WTC11 (cell line): Measurements from ENCODE around the gene ITGA8. TPM values are rescaled to one million over a fixed set of nuclear protein-coding genes. Genes with fewer than 3 reads are reported as not detected.

Experiments used
- ATAC-seq: fragments of 200-7000 bp; cut with Tn5 transposase; 2 replicates; pipeline ENCODE4 v1.10.0; 2021; ENCODE audit warnings: mild to moderate bottlenecking, moderate library complexity
- CTCF ChIA-PET: fragments of 300-600 bp; sonication (Branson Sonifier 250); formaldehyde crosslinking; loops from one replicate; lab custom pipeline; 2021; ENCODE audit warnings: antibody characterized with exemption; lab: Charles Lee
- POLR2A ChIA-PET: fragments of 350-600 bp; sonication (Branson Sonifier 250); formaldehyde crosslinking; loops from one replicate; lab custom pipeline; 2021; ENCODE audit warnings: antibody characterized with exemption; lab: Charles Lee
- DNase-seq: peaks from one replicate; pipeline ENCODE4 v3.0.0; 2021; ENCODE audit warnings: low spot score
- H3K27ac Mint-ChIP-seq: 2 replicates; pipeline ENCODE4 v1.8.0; 2021; ENCODE audit warnings: mixed read lengths
- H3K27me3 Mint-ChIP-seq: 2 replicates; pipeline ENCODE4 v1.8.0; 2021; ENCODE audit warnings: low read depth, mild to moderate bottlenecking, moderate library complexity, mixed read lengths
- H3K36me3 Mint-ChIP-seq: 2 replicates; pipeline ENCODE4 v1.8.0; 2021; ENCODE audit warnings: mixed read lengths
- H3K4me1 Mint-ChIP-seq: 2 replicates; pipeline ENCODE4 v1.8.0; 2022; ENCODE audit warnings: mixed read lengths
- H3K4me3 Mint-ChIP-seq: 2 replicates; pipeline ENCODE4 v1.8.0; 2021; ENCODE audit warnings: mild to moderate bottlenecking, moderate library complexity, mixed read lengths
- H3K9me3 Mint-ChIP-seq: 2 replicates; pipeline ENCODE4 v1.8.0; 2021; ENCODE audit warnings: mixed read lengths
- ESRRA ChIP-seq: sonication (generic); formaldehyde crosslinking; IDR thresholded peaks from 2 replicates; pipeline ENCODE4 v1.8.1; 2022; ENCODE audit warnings: mild to moderate bottlenecking, missing genetic modification reagents, borderline replicate concordance
- FOXJ3 ChIP-seq: sonication (generic); formaldehyde crosslinking; IDR thresholded peaks from 2 replicates; pipeline ENCODE4 v1.9.0; 2021; ENCODE audit warnings: missing genetic modification reagents, mild to moderate bottlenecking, borderline replicate concordance
- GTF2I ChIP-seq: fragments of 250-450 bp; sonication (Bioruptor Pico); conservative IDR thresholded peaks from 2 replicates; pipeline ENCODE4 v1.4.0; 2021; ENCODE audit warnings: mild to moderate bottlenecking
- NFATC4 ChIP-seq: fragments of 250-450 bp; sonication (Bioruptor Pico); IDR thresholded peaks from 2 replicates; pipeline ENCODE4 v1.9.0; 2021; ENCODE audit warnings: mild to moderate bottlenecking
- NFE2L1 ChIP-seq: sonication (generic); formaldehyde crosslinking; IDR thresholded peaks from 2 replicates; pipeline ENCODE4 v1.8.1; 2023; ENCODE audit warnings: missing genetic modification reagents
- NR3C1 ChIP-seq: sonication (generic); formaldehyde crosslinking; conservative IDR thresholded peaks from 2 replicates; pipeline ENCODE4 v1.8.1; 2023; ENCODE audit warnings: low read depth, mild to moderate bottlenecking, missing genetic modification reagents
- OVOL2 ChIP-seq: fragments of 250-450 bp; sonication (Bioruptor Pico); IDR thresholded peaks from 2 replicates; pipeline ENCODE4 v1.9.0; 2021; ENCODE audit warnings: mild to moderate bottlenecking, borderline replicate concordance
- RELA ChIP-seq: sonication (generic); formaldehyde crosslinking; IDR thresholded peaks from 2 replicates; pipeline ENCODE4 v1.8.1; 2022; ENCODE audit warnings: missing genetic modification reagents, mild to moderate bottlenecking, borderline replicate concordance
- ZBTB43 ChIP-seq: sonication (generic); formaldehyde crosslinking; IDR thresholded peaks from 2 replicates; pipeline ENCODE4 v1.8.1; 2023; ENCODE audit warnings: mild to moderate bottlenecking, missing genetic modification reagents
- ZNF138 ChIP-seq: sonication (generic); formaldehyde crosslinking; conservative IDR thresholded peaks from 2 replicates; pipeline ENCODE4 v1.8.1; 2022; ENCODE audit warnings: mild to moderate bottlenecking, moderate library complexity, missing genetic modification reagents
- ZNF219 ChIP-seq: sonication (generic); formaldehyde crosslinking; IDR thresholded peaks from 2 replicates; pipeline ENCODE4 v1.8.0; 2023; ENCODE audit warnings: missing genetic modification reagents, mild to moderate bottlenecking, borderline replicate concordance
- ZNF232 ChIP-seq: sonication (generic); formaldehyde crosslinking; IDR thresholded peaks from 2 replicates; pipeline ENCODE4 v1.8.0; 2022; ENCODE audit warnings: mild to moderate bottlenecking, missing genetic modification reagents
- total RNA-seq: library from RNA; stranded (reverse); gene quantifications from 3 replicates; pipeline ENCODE4 v1.2.3, GENCODE V29; 2021
- TF ChIP-seq, protein P1 (sequence below): sonication (generic); formaldehyde crosslinking; IDR thresholded peaks from 2 replicates; pipeline ENCODE4 v1.8.0; 2023; ENCODE audit warnings: missing genetic modification reagents, mild to moderate bottlenecking, borderline replicate concordance
- TF ChIP-seq, protein P2 (sequence below): fragments of 250-450 bp; sonication (Bioruptor Pico); conservative IDR thresholded peaks from 2 replicates; pipeline ENCODE4 v1.9.0; 2021; ENCODE audit warnings: mild to moderate bottlenecking
- TF ChIP-seq, protein P3 (sequence below): sonication (generic); formaldehyde crosslinking; IDR thresholded peaks from 2 replicates; pipeline ENCODE4 v1.8.0; 2023; ENCODE audit warnings: missing genetic modification reagents
- TF ChIP-seq, protein P4 (sequence below): sonication (generic); formaldehyde crosslinking; IDR thresholded peaks from 2 replicates; pipeline ENCODE4 v1.8.1; 2023; ENCODE audit warnings: mild to moderate bottlenecking, moderate library complexity, missing genetic modification reagents
- TF ChIP-seq, protein P5 (sequence below): sonication (generic); formaldehyde crosslinking; IDR thresholded peaks from 2 replicates; pipeline ENCODE4 v1.8.0; 2022; ENCODE audit warnings: missing genetic modification reagents

Gene ITGA8
- total RNA-seq, 1 experiment from 2014 or later, result not detected

GRCh38 chr10:15482156-15482555, 237.6 kb downstream of the ITGA8 start (continued):
- TF ChIP-seq, protein P1, sequence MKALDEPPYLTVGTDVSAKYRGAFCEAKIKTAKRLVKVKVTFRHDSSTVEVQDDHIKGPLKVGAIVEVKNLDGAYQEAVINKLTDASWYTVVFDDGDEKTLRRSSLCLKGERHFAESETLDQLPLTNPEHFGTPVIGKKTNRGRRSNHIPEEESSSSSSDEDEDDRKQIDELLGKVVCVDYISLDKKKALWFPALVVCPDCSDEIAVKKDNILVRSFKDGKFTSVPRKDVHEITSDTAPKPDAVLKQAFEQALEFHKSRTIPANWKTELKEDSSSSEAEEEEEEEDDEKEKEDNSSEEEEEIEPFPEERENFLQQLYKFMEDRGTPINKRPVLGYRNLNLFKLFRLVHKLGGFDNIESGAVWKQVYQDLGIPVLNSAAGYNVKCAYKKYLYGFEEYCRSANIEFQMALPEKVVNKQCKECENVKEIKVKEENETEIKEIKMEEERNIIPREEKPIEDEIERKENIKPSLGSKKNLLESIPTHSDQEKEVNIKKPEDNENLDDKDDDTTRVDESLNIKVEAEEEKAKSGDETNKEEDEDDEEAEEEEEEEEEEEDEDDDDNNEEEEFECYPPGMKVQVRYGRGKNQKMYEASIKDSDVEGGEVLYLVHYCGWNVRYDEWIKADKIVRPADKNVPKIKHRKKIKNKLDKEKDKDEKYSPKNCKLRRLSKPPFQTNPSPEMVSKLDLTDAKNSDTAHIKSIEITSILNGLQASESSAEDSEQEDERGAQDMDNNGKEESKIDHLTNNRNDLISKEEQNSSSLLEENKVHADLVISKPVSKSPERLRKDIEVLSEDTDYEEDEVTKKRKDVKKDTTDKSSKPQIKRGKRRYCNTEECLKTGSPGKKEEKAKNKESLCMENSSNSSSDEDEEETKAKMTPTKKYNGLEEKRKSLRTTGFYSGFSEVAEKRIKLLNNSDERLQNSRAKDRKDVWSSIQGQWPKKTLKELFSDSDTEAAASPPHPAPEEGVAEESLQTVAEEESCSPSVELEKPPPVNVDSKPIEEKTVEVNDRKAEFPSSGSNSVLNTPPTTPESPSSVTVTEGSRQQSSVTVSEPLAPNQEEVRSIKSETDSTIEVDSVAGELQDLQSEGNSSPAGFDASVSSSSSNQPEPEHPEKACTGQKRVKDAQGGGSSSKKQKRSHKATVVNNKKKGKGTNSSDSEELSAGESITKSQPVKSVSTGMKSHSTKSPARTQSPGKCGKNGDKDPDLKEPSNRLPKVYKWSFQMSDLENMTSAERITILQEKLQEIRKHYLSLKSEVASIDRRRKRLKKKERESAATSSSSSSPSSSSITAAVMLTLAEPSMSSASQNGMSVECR (CRISPR knock-in tag), result no peak

GRCh38 chr10:15478950-15479349, 240.8 kb downstream of the ITGA8 start:
- H3K9me3 Mint-ChIP-seq, result peaks cover 5% of the 10 kb centered on the region

More at GRCh38 chr10:15478950-15479349, 240.8 kb downstream of the ITGA8 start:
- H3K4me3 Mint-ChIP-seq, result no peak overlapping the region
- ChIA-PET POLR2A (no interaction called here), CTCF (interaction anchor here (1.6 kb wide), 2 partner anchors 40 to 241 kb away, joined by 4 to 5 read pairs; partner anchors contain the start of gene ITGA8)
- H3K36me3 Mint-ChIP-seq, result peaks cover 5% of the 10 kb centered on the region
- ATAC-seq (no peak), DNase-seq (no peak)
- peaks cover 80% of the 10 kb centered on the region for H3K27me3 Mint-ChIP-seq
- peaks cover 23% of the 10 kb centered on the region for H3K4me1 Mint-ChIP-seq
- TF ChIP-seq, protein P2, sequence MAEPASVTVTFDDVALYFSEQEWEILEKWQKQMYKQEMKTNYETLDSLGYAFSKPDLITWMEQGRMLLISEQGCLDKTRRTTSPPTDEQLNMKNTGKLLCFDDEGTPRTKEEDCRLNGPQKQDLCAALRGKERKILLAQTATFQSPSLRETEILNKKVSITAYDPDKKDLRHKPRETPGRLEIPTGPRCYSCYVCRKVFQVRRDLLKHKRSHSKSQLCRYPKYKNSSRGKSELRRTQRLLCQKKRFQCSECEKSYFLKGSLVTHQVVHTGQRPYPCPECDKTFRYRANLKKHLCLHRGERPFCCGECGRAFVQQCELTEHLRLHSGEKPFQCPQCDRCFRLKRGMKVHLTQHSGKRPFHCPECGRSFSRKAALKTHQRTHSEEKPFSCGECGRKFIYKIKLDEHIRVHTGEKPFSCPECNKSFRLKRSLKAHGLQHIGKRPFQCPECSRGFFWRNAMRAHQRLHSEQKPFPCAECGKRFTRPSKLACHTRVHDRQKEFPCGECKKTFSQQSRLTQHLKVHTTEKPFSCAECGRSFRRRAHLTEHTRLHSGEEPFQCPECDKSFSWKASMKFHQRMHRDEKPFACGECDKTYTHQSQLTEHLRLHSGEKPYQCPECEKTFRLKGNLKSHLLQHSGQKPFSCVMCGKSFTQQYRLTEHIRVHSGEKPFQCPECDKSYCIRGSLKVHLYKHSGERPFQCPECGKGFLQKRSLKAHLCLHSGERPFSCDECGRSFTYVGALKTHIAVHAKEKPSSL (CRISPR knock-in tag), result no peak
- TF ChIP-seq ZNF138 (CRISPR knock-in tag) (no peak), RELA (CRISPR knock-in tag) (no peak), ZBTB43 (CRISPR knock-in tag) (no peak), ZNF219 (no peak), NR3C1 (CRISPR knock-in tag) (no peak), GTF2I (CRISPR knock-in tag) (no peak), NFE2L1 (no peak), OVOL2 (CRISPR knock-in tag) (no peak), FOXJ3 (no peak), ZNF232 (CRISPR knock-in tag) (no peak), ESRRA (CRISPR knock-in tag) (no peak), NFATC4 (CRISPR knock-in tag) (no peak)
- TF ChIP-seq, protein P3, sequence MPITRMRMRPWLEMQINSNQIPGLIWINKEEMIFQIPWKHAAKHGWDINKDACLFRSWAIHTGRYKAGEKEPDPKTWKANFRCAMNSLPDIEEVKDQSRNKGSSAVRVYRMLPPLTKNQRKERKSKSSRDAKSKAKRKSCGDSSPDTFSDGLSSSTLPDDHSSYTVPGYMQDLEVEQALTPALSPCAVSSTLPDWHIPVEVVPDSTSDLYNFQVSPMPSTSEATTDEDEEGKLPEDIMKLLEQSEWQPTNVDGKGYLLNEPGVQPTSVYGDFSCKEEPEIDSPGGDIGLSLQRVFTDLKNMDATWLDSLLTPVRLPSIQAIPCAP (CRISPR knock-in tag), result no peak
- TF ChIP-seq, protein P4, sequence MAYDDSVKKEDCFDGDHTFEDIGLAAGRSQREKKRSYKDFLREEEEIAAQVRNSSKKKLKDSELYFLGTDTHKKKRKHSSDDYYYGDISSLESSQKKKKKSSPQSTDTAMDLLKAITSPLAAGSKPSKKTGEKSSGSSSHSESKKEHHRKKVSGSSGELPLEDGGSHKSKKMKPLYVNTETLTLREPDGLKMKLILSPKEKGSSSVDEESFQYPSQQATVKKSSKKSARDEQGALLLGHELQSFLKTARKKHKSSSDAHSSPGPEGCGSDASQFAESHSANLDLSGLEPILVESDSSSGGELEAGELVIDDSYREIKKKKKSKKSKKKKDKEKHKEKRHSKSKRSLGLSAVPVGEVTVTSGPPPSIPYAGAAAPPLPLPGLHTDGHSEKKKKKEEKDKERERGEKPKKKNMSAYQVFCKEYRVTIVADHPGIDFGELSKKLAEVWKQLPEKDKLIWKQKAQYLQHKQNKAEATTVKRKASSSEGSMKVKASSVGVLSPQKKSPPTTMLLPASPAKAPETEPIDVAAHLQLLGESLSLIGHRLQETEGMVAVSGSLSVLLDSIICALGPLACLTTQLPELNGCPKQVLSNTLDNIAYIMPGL (CRISPR knock-in tag), result no peak
- TF ChIP-seq, protein P1 (CRISPR knock-in tag), result no peak
- TF ChIP-seq, protein P5, sequence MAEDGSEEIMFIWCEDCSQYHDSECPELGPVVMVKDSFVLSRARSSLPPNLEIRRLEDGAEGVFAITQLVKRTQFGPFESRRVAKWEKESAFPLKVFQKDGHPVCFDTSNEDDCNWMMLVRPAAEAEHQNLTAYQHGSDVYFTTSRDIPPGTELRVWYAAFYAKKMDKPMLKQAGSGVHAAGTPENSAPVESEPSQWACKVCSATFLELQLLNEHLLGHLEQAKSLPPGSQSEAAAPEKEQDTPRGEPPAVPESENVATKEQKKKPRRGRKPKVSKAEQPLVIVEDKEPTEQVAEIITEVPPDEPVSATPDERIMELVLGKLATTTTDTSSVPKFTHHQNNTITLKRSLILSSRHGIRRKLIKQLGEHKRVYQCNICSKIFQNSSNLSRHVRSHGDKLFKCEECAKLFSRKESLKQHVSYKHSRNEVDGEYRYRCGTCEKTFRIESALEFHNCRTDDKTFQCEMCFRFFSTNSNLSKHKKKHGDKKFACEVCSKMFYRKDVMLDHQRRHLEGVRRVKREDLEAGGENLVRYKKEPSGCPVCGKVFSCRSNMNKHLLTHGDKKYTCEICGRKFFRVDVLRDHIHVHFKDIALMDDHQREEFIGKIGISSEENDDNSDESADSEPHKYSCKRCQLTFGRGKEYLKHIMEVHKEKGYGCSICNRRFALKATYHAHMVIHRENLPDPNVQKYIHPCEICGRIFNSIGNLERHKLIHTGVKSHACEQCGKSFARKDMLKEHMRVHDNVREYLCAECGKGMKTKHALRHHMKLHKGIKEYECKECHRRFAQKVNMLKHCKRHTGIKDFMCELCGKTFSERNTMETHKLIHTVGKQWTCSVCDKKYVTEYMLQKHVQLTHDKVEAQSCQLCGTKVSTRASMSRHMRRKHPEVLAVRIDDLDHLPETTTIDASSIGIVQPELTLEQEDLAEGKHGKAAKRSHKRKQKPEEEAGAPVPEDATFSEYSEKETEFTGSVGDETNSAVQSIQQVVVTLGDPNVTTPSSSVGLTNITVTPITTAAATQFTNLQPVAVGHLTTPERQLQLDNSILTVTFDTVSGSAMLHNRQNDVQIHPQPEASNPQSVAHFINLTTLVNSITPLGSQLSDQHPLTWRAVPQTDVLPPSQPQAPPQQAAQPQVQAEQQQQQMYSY (CRISPR knock-in tag), result no peak
- no peak overlapping the region for H3K27ac Mint-ChIP-seq
